NCI-H1105 (cell line): Measurements from ENCODE around the gene SYT6.

Source experiments
- DNase-seq: peaks from one replicate; lab custom pipeline; 2025; lab: John Stamatoyannopoulos, UW

Gene SYT6

DNA sequence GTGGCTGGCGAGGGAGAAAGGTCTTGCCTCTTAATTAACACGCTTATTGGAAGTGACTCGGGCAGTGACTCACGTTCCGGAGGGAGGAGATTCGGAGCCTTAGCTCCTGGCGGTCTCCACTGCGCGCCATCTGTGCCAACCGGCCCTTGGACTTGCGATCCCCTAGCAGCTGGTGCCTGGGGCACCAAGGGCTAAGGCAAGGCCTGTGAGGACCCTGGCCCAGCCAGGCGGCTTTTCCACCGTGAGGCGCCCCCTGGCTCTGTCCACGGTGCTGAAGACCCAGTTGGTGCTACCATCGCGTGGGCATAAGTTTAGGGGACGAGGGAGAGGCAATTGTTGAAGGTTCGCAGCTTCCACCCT lies 1.3 kb upstream of the SYT6 start:
- DNase-seq, result no peak

DNA sequence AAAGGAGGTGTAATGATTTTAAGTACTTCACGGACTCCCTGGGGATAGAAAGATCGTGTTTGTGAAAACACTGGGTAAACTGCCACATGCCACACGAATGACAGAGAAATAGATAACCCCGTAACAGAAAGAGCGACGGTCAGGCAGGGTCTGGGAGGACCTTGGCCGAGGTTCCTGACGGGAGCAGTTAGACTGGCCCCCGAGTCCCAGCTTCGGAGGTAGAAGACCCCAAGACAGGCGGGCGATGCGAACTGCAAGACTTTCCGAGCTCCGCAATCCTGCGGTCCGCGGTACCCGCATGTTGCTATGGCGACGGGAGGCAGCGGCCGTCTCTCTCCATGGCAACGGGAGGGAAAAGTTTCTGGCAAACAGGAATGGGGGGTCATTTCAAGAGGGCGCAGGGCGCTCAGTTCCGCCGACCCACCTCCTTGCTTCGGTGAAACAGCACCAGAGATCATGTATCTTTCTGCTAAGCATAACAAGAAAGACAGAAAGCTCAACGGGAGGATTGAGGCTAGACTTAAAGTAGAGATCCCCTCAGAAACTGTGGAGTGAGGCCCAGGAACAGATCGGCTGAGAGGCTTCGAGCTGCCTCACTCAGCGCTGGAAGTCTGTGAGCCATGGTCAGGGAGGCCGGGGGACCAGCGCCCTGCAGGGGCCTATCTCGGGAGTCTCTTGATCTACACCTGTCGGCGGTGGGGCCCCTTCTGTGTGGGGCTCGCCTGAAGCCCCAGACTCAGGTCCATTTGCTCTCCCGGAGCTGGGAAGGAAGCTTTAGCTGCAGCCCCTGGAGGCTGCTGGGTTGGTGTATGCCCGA lies 685 bp upstream of the SYT6 start:
- DNase-seq, result peak; percentile 49

DNA sequence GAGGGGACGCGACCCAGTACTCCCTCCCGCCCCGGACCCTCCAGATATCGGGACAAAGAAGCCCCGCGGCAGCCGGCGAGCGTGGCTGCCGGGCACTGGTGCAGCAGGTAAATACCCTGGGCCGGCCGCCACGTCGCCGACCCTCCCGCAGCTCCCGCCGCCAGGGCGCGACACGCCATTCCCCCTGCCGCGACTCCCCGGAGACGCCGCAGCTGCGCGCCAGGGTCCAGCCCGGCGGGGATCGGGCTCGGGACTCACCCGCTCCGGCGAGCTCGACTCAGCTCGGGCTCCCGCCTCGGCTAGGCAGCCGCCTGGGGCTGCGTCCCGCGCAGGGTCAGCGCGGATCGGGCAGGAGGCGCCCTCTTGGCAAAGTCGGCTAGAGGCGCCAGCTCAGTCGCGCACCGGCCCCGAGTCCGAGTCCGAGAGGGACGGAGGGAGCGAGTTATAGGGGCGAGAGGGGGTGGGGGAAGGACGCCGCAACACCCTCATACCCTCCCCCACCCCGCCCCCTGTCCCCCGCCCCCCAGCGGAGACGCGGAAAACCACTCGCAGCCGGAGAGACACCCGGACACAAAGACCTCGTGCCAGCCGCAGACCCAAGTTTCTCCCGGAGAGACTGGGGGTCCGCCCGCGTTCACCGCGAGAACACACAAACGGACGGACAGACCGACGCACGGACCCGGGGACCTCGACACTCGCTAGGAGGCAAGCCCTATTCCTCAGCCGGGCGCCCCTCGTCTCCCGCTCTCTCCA lies 985 bp downstream of the SYT6 start:
- peak; percentile 27 for DNase-seq

DNA sequence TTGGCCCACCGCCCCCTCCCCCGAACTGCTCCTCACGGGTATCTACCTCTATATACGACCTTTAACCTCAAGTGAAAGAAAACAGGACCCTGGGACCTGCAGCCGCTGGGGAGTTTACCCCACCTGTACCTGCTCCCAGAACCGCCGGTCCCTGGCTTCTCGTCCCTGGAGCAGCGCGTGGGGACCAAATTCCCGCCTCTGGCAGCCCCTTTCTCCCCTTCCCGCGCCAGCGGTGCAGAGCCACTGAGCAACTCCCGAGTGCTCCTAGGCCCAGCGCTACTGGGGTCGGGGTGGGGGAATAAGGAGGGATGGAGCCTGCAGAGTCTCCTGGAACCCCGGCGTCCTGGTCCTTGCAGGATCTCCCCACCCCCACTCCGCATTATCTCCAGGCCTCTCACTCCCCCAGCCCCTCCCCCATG lies 1.6 kb downstream of the SYT6 start:
- no peak for DNase-seq

DNA sequence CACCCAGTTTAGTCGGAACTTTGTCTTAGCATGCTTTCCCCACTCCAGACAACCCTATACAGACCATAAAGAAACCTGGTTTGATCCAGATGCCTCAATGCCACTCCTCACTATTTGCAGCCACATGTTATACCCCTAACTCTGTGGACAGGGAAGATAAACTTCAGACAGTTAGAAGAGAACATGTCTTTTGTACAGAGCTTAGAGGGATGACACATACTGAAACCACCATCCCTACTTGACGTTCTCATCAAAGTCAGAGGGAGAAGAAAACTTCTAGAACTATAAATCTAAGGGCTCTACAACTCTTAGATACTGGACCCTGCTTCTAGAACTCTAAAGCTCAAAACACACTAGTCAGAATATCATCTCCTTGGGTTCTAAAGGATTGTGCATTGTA lies 3.7 kb downstream of the SYT6 start:
- DNase-seq, result no peak

DNA sequence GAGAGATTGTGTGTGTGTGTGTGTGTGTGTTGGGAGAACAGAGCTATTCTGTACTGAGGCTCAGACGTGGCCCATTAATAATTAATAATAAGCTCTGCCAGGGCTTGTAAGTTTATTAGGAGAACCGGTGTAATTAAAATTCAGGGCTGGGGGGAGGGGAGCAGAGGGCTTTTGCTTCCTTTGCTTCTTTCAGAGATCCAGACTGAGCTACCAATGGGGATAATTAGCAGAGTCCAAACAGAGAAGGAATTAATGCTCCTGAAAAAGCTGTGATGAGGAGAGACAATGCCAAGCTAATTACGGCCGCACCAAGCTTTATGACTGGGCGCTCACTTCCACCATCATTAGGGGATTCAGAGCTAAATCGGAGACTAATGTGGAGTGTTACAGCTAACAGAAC lies 4.5 kb downstream of the SYT6 start:
- DNase-seq, result peak; percentile 26

DNA sequence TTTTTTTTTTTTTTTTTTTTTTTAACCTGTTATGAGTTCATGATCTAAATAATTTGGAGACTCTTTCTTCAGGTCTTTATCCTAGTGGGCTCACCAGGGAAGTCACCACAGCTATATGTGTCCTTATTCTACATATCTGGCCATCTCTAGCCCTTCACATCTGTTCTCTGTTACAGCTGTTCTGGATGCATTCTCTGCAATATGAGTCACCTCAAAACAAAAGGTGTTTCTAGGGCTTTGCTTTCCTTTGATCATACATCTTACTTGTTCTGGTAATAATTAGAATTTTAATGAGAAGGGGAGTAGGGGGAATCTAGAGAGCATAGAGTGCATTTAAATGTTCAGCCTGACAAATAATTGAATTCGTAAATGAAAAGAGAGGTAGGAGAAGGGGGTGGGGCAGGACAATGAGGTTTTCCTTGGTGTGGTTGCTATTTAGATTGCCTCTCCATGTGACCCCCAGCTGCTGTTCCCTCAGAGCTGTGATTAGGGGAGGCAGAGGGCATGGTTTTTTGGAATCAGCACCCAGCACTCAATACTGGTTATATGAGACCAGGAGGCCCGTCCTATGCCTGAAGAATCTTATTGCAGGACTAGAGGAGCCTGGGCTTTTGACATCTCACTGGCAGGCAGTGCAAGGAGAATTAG lies 8.0 kb downstream of the SYT6 start:
- DNase-seq, result no peak

DNA sequence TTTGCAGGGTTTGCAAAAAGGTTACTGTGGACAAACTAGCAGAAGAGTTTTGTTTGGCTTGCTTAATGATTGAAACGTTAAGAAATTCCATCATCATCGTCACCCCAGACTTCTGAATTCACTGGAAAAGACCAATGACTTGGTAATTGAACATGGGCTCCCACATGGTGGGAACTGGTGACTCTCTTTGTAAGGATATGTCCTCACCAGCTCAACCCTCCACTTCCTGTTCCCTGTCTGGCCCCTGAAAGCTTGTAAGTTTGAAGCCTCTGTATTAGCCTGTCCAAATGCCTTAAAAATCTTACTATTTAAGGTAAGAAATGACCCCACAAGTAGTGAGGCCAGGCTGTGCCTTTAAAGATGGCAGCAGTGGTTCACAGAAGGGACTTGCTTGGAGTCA lies 9.7 kb downstream of the SYT6 start:
- no peak for DNase-seq

DNA sequence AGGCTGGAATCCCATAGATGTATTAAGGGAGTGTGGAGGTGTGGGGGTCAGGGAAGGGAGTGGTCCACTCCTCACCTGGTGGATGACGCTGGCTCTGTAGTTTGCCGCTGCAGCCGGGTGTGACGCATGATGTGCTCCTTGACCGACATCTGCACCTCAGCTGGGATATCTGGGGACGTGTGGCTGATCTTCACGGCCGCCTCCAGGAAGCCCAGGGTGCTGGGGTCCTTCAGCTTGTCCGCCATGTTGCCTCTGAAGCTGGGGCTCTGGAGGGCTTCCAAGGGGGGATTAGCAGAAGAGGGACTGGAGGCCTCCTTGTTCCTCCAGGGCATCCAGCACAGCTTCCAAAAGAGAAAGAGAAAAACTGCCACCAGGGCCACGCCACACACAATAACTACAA lies 14.1 kb downstream of the SYT6 start:
- no peak for DNase-seq

DNA sequence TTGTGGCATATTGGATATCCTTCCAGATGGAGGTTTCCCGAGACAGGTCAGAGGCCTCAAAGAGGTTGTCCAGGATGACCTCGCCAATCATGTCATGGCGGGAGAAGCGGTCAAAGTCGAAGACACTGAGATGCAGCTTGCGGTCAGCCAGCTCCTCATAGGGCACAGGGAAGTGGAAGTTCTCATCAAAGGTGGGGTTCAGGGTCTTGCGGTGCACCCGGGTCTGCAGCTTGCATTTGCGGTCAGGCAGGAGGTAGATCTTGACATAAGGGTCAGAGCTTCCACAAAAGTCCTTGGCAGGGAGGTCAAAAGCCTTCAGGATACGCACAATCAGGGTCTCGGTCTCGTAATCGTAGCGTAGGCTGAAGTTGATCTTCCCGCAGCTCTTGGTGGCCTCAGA lies 16.2 kb downstream of the SYT6 start:
- DNase-seq, result no peak

DNA sequence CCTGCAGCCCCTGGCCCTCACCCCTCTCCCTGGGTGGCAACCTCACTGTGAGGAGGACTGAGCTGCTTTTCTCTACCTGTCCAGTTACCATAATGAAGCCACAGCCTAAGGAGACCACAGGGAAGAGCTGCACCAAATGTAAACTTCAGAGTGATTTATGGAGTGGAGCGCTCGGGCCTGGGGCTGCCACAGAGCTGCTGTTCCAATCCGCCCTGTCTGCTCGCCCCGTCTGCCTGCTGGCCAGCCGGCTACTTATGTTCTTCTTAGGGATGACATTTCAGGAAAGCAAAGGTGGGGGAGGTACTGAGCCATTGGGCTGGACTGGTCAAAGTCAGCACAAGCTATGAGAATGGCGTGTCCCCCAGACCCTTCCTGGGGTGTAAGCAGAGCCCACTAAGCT lies 17.9 kb downstream of the SYT6 start:
- DNase-seq, result no peak

DNA sequence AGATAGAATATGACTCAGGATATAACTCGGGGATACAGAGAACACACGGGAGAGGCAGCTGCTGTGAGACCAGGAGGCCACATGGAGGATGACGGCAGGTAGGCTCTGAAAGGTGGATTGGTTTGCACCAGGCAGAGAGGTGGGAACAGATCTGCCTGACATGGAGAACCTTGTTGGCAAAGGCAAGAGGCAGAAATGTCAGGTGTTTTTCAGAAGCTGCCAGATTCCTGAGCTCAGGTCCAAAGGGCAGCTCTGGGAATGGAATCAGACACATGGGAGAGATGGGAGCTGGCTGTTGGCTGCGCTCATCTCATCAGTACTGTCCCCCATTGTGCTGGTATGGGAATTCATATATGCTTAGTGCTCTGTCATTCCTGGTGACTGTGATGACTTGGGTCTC lies 19.2 kb downstream of the SYT6 start:
- no peak for DNase-seq

DNA sequence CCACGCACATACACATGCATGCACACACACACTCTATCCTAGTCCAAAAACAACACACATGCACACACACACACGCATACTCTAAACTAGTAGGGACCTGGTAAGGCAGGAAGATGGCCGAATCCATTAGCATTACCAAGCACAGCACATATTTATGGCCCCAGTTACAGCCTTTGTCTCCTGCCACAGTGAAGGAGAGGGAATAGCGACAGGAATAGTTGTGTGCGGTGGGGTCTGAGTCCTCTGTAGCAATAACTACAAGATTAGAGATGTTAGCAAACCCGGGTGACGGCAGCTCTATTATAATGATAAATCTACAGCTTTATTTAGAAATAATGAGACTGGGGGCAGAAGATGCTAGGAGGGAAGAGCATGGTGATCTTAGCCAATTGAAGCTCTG lies 20.5 kb downstream of the SYT6 start:
- DNase-seq, result no peak

DNA sequence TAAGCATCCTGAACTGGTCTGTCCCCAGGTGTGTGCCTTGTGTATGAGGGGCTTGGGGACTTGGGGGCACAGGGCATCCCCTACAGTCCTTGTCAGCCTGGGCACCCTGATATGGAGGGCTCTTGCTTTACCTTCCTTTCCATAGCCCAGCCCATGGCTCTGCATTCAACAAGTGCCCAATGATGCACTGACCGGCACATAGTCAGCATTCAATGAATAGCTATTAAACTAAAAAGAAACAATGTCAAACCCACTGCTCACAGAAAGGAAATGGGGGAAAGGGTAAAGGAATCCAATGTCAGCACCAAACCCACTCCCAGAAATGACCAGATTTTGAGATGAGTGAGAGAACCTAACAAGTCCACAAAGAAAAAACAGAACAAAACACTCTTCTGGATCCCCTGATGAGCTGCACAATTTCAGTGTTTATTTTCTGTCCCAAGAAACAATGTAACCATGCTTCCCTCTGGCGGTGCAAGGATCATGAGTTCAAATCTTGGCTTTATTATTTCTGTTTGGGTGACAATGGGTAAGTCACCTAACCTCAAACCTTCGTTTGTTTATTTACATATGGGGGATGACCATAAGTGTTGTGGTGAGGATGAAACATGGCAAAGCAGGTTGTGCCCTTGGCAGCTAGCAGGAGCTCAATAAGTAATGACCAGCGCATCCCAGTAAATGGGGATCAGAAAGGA lies 22.0 kb downstream of the SYT6 start:
- DNase-seq, result no peak

DNA sequence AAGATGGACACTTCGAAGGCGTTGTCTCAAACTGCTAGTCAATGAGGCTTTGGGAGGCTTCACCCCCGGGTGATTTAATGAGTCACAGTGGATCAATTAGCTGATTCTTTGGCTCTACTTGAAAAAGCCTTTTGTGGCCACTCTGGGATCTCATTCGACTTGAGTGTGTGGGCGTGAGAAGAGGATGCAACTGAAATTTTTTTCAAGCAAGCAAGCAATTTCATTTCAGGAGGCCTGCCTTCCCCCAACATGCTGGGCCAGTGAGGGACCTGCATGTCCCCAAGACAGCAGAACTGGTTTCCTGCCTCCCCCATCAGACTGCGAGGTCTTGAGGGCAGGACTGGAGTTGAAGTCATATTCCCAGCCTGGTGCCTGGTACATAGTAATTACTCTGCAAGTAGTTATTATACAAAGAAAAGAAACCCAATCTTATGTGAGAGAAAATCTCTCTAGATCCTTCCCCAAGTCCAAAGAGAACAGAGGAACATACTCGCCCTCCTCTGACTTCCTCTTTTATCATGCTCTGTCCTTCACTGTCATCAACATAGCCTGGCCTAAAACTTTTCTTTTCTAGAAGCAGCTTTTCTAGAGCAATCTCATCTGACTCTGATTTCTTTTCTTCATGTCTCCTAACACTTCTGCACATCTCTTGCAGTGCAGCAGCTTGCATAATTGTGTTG lies 22.7 kb downstream of the SYT6 start:
- no peak for DNase-seq

DNA sequence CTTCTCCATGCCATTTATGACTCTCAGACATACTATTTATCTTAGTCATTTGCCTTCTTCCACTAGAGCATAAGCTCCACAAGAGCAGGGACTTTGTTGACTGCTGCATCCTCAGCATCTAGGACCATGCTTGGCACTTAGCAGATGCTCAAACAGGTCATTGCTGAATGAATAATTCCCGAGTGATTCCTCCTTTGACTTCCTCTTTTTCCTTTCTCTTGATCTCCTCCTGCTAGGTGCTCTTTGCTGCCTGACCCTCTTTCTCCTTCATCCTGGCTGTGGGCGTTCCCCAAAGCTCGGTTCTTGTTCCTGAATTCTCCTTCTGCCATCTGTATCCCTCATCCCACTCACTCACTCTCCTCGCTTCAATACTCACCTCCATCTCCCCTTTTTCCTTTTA lies 23.5 kb downstream of the SYT6 start:
- no peak for DNase-seq

DNA sequence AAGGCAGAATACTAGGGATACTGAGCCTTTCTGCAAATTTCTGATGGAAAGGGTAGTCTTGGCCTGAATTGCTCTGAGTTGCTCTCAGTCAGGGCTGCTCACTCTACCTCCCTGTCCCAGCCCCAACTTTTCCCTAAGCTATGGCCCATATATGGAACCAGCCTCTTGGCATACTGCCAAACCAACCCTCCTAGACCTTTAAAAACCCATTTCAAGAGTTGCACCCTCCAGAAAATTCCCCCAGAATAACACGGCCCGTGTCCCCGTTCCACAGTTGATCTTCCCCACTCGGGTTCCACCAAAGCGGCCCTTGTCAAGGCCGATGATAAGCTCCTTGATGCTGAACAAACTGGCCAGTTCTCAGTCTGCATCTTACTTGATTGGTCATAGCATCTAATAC lies 25.4 kb downstream of the SYT6 start:
- no peak for DNase-seq

DNA sequence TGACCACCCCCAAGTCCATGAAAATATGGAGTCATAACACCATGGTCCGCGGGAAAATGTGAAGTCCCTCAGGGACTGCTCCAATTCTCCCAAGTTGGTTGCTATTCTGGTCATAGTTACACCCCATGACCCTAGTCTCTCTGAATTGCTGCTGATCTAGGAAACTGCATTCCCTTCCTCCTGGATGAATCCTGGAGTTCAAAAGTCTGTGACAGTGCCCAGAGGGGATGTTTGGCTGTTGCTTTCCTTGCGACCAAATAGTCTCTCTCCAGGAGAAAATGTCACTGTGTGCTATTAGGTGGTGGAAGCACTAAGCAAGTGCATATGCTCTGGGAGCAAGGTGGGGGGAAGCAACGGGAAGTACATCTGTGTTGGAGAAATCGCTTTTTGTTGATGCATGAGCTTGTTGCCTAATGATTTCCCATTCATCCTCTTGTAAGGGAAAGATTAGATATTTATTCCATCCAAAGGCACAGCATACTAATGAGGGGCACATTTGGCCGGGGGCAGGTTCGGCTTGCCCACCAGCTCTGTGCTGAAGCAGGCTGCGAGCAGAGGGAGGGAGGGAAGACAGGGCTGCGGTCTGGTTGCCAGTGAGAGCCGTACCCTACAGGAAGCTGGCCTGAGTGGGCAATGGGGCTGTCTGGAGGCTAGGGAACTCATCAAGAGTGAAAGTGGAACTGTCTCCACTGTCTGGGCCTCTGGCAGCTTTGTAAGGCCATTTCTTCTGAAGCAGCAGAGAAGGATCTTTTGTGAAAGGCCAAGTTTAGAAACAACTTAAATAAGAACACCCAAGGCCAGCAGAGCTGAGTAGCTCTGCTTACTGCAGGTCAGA lies 27.2 kb downstream of the SYT6 start:
- no peak for DNase-seq

DNA sequence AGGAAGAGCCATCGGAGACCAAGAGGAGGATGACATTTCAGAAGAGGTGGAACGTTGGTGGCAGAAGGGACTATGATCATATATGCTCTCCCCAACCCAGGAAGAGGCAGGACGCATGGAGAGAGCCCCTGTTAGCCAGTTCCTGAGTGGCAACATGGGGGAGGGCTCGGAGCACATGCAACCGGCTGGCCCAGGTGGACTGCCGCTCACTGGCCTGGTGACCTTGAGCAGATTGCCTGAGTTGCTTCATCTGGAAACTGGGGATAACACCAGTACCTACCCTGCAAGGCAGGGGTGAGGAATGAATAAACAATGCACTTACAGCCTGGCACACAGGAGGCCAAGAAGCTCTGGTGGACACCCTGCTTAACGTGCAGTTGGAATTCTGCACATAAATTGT lies 29.0 kb downstream of the SYT6 start:
- no peak for DNase-seq

DNA sequence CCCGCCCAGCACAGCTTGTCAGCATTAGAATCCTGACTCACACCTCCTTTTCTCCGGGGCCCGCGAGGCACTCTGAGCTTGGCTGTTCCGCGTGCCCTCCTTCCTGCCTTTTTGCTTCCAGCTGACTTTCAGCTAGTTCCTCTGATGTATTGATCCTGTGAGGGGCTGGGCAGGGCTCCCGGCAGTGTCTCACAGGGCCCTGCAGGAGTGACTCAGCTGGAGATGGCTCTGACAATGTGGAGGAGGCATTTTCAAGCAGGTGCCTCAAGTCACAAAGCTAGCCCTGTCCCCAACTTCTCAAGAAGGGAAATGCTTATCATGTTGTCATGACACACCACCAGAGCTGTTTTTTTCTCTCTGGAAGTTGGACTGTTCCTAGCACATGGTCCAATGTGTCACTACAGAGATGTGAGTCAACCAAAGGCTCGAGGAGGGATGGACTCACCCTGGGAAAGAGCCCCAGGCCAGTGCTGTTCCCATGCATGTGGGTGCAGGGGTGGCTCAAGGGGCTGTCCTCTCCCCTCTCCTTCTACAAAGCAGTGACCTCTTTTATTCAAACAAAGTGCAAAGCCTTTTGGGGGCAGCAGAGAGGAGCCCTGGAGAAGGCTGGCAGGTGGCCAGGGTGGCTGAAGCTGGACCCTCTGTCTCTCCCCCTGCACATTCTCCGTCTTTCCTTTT lies 30.6 kb downstream of the SYT6 start:
- DNase-seq, result no peak
